Spleen (tissue), 11 donors: ENCODE results near the gene OR8B8. TPM values are rescaled to one million over a fixed set of nuclear protein-coding genes. Genes with fewer than 3 reads are reported as not detected.
A peak's percentile ranks its signal among the peaks of the same experiment; 100 is the strongest.
"Not testable (repeated sequence)": the region's sequence is repeated elsewhere in the genome, so short reads cannot be mapped to it uniquely, and the experiment has no call there.

ENCODE experiments used
- DNase-seq: peaks from one replicate; pipeline ENCODE4 v3.0.0-alpha.2; 2020
- H3K27ac ChIP-seq, 8 donors: fragments of 200-600 bp; sonication (generic) in 7 of 8; 1 replicate in 4 of 8; 2 replicates in 4 of 8; pipeline versions ENCODE4 v1.5.0 to v1.8.0; 2016 to 2021; ENCODE audit warnings: inconsistent platforms in 4 of 8, mild to moderate bottlenecking in 4 of 8, moderate library complexity in 1 of 8
- H3K27me3 ChIP-seq, 7 donors: fragments of 200-600 bp; sonication (generic) in 6 of 7; replicated peaks in 1 of 7; 1 replicate in 4 of 7; 2 replicates in 3 of 7; pipeline versions ENCODE4 v1.5.0 to v1.8.0; 2016 to 2021; ENCODE audit warnings: inconsistent platforms in 3 of 7, mild to moderate bottlenecking in 1 of 7
- H3K36me3 ChIP-seq, 6 donors: fragments of 200-600 bp; sonication (generic) in 5 of 6; 1 replicate in 4 of 6; 2 replicates in 2 of 6; pipeline versions ENCODE4 v1.5.0 to v1.8.0; 2016 to 2021; ENCODE audit warnings: inconsistent platforms in 2 of 6
- H3K4me1 ChIP-seq, 6 donors: fragments of 200-600 bp; sonication (generic) in 5 of 6; 1 replicate in 3 of 6; 2 replicates in 3 of 6; pipeline versions ENCODE4 v1.5.0 to v1.8.0; 2016 to 2021; ENCODE audit warnings: inconsistent platforms in 3 of 6
- H3K4me3 ChIP-seq, 8 donors: fragments of 200-600 bp; sonication (generic) in 7 of 8; 1 replicate in 4 of 8; 2 replicates in 4 of 8; pipeline versions ENCODE4 v1.5.0 to v1.8.0; 2016 to 2021; ENCODE audit warnings: inconsistent platforms in 4 of 8, mild to moderate bottlenecking in 4 of 8, moderate library complexity in 2 of 8
- H3K9me3 ChIP-seq, 8 donors: fragments of 200-600 bp; sonication (generic) in 7 of 8; 1 replicate in 4 of 8; 2 replicates in 4 of 8; pipeline versions ENCODE4 v1.5.0 to v1.8.0; 2016 to 2021; ENCODE audit warnings: inconsistent platforms in 4 of 8
- CTCF ChIP-seq, 11 experiments: fragments of 200-600 bp in 7 of 11; fragments of 450-650 bp in 4 of 11; sonication (generic) in 4 of 11; IDR thresholded peaks in 8 of 11; conservative IDR thresholded peaks in 3 of 11; 1 replicate in 7 of 11; 2 replicates in 4 of 11; pipeline versions ENCODE4 v1.4.0 to v1.8.0; 2016 to 2021; ENCODE audit warnings: antibody characterized with exemption in 11 of 11, inconsistent platforms in 4 of 11, mild to moderate bottlenecking in 1 of 11
- POLR2A ChIP-seq, 3 donors: fragments of 450-650 bp; IDR thresholded peaks; one replicate each; pipeline ENCODE4 v1.5.1; 2017; ENCODE audit warnings: antibody characterized with exemption in 3 of 3, mild to moderate bottlenecking in 1 of 3
- POLR2AphosphoS5 ChIP-seq, 3 donors: sonication (generic); formaldehyde crosslinking; IDR thresholded peaks; one replicate each; pipeline ENCODE4 v1.5.1; 2017; ENCODE audit warnings: antibody characterized with exemption in 3 of 3
- WGBS, 5 donors: extraction: QIAGEN DNeasy Blood & Tissue Kit in 3 of 5; methylation state at CpG; one replicate each; pipeline versions ENCODE4 v1.1.5 to v1.1.7; 2013 to 2018; 5-methylcytosine and 5-hydroxymethylcytosine counted together
- intact Hi-C: fragments of 100-400 bp; cut with DNase I; formaldehyde crosslinking; loops from one replicate; pipeline ENCODE4 v1.15.0; 2023; ENCODE audit warnings: low total_unique reads
- polyA plus RNA-seq, 3 donors: library from polyadenylated mRNA; stranded (reverse); fragments of 200-250 nt; gene quantifications; one replicate each; pipeline ENCODE4 v1.2.1, GENCODE V29; 2013
- total RNA-seq, 7 donors: library from RNA; depleted of rRNA in 3 of 7; stranded (reverse); fragments of >200 nt in 3 of 7; fragmentation: NEBNext Ultra II Directional in 4 of 7; extraction: Animal tissue kit (Norgen Biotek cat#: 25700) in 4 of 7; gene quantifications; one replicate each; pipeline versions ENCODE4 v1.1.0 to v1.2.1, GENCODE V29; 2016 to 2021
- donor health status: healthy with polysubstance abuse.
- donor health status: DM: no; HTN: no; CAD: no; lungs with moderate emphysema.
- donor health status: DM: no; HTN: no; CAD: no.
- donor health status: Bipolar disorder and iron deficiency.
- donor health status: healthy.
- donor health status: DM: no; HTN: no; CAD: no.
- donor health status: DM: yes; HTN: yes; CAD: no.

OR8B8 gene
- total and polyA plus RNA-seq, 10 donors: not detected

GRCh38 chr11:124409906-124410305 lies 35.6 kb downstream of the OR8B8 start:
- 80 to 90% (median 82%) methylated on average over 7 of the region's 7 CpGs for WGBS, 5 donors
- TF ChIP-seq POLR2A (IDR thresholded peaks at IDR 0.05): no peak
- no peak for TF ChIP-seq CTCF (IDR thresholded peaks at IDR 0.05 in 8 of 11, conservative IDR thresholded peaks at IDR 0.05 in 3 of 11)
- no peak for TF ChIP-seq POLR2AphosphoS5 (IDR thresholded peaks at IDR 0.05)
- Histone ChIP-seq H3K27ac (no peak overlapping the region), H3K27me3 (no peaks in the 10 kb centered on the region), H3K9me3 (no peaks in the 10 kb centered on the region), H3K36me3 (no peaks in the 10 kb centered on the region), H3K4me3 (no peak overlapping the region), H3K4me1 (no peaks in the 10 kb centered on the region)
- intact Hi-C loops: no loop called here
- no peak for DNase-seq

- intact Hi-C loops: no loop called here
- H3K27me3 ChIP-seq: no peaks in the 10 kb centered on the region
- H3K4me1 ChIP-seq: no peaks in the 10 kb centered on the region
- H3K27ac ChIP-seq: no peak overlapping the region
- TF ChIP-seq CTCF (IDR thresholded peaks at IDR 0.05 in 8 of 11, conservative IDR thresholded peaks at IDR 0.05 in 3 of 11) (no peak), POLR2AphosphoS5 (IDR thresholded peaks at IDR 0.05) (no peak), POLR2A (IDR thresholded peaks at IDR 0.05) (no peak)
- 58 to 70% (median 61%) methylated on average over 2 of the region's 2 CpGs for WGBS, 5 donors
- H3K4me3 ChIP-seq: no peak overlapping the region
- H3K9me3 ChIP-seq: no peaks in the 10 kb centered on the region
- H3K36me3 ChIP-seq: no peaks in the 10 kb centered on the region
- DNase-seq: no peak
Observed at GRCh38 chr11:124405581-124405980, 39.9 kb downstream of the OR8B8 start.

- H3K36me3 ChIP-seq, H3K9me3 ChIP-seq, H3K4me3 ChIP-seq, H3K27ac ChIP-seq, DNase-seq, H3K4me1 ChIP-seq, intact Hi-C loops, H3K27me3 ChIP-seq: not testable (repeated sequence)
- 90 to 97% (median 93%) methylated on average over 13 to 26 of the region's 27 CpGs for WGBS, 5 donors
Observed at GRCh38 chr11:124403186-124403585, 42.3 kb downstream of the OR8B8 start.

GRCh38 chr11:124402326-124402922 lies 43.1 kb downstream of the OR8B8 start:
- Histone ChIP-seq H3K4me3 (no peak overlapping the region), H3K9me3 (no peaks in the 10 kb centered on the region), H3K4me1 (no peaks in the 10 kb centered on the region), H3K36me3 (no peaks in the 10 kb centered on the region), H3K27me3 (no peaks in the 10 kb centered on the region), H3K27ac (no peak overlapping the region)
- intact Hi-C loops: no loop called here
- DNase-seq: no peak
- WGBS, 5 donors: 37 to 52% (median 44%) methylated on average over 8 of the region's 8 CpGs
- TF ChIP-seq POLR2AphosphoS5 (IDR thresholded peaks at IDR 0.05): no peak
- peak; percentile 16 to 79 (median 52) for TF ChIP-seq CTCF (IDR thresholded peaks at IDR 0.05 in 8 of 11, conservative IDR thresholded peaks at IDR 0.05 in 3 of 11)

- DNase-seq: no peak
- H3K27ac ChIP-seq: no peak within 1 kb of the TSS
- intact Hi-C loops: no loop called here
- no peaks in the 10 kb centered on the region for H3K36me3 ChIP-seq
- H3K27me3 ChIP-seq: no peaks in the 10 kb centered on the region
- H3K4me3 ChIP-seq: no peak within 1 kb of the TSS
- no peaks in the 10 kb centered on the region for H3K9me3 ChIP-seq
- no peaks in the 10 kb centered on the region for H3K4me1 ChIP-seq
- TF ChIP-seq POLR2A (IDR thresholded peaks at IDR 0.05): no peak
- TF ChIP-seq POLR2AphosphoS5 (IDR thresholded peaks at IDR 0.05): no peak
- no peak for TF ChIP-seq CTCF (IDR thresholded peaks at IDR 0.05 in 8 of 11, conservative IDR thresholded peaks at IDR 0.05 in 3 of 11)
Observed at GRCh38 chr11:124398924-124399323, 46.6 kb downstream of the OR8B8 start, which contains the start of gene OR8B3. TSS of gene OR8B3 (minus strand) at chr11:124399024. CDS start at chr11:124397351, 1,673 bp downstream.

GRCh38 chr11:124396847-124397246 lies 48.6 kb downstream of the OR8B8 start:
- H3K4me1 ChIP-seq, H3K4me3 ChIP-seq, H3K9me3 ChIP-seq, DNase-seq, intact Hi-C loops, H3K27me3 ChIP-seq, H3K36me3 ChIP-seq, H3K27ac ChIP-seq: not testable (repeated sequence)
- 84 to 92% (median 89%) methylated on average over 2 to 4 of the region's 4 CpGs for WGBS, 5 donors
